Lower leg skin (tissue), 4 donors: ENCODE measurements around the gene TRIM67. TPM values are rescaled to one million over a fixed set of nuclear protein-coding genes. Genes with fewer than 3 reads are reported as not detected.

Source experiments
- DNase-seq, 2 donors: peaks; one replicate each; pipeline ENCODE4 v3.0.0-alpha.2; 2019; ENCODE audit warnings: low spot score in 2 of 2
- H3K4me3 ChIP-seq: fragments of 200-600 bp; sonication (generic); 2 replicates; pipeline ENCODE4 v1.5.1; 2017; ENCODE audit warnings: mild to moderate bottlenecking, low read depth; ENCODE audit not compliant: poor library complexity, severe bottlenecking
- CTCF ChIP-seq, 3 donors: fragments of 450-650 bp; IDR thresholded peaks; one replicate each; pipeline ENCODE4 v1.5.1; 2016; ENCODE audit warnings: antibody characterized with exemption in 3 of 3, mild to moderate bottlenecking in 3 of 3, moderate library complexity in 2 of 3
- POLR2A ChIP-seq, 2 donors: fragments of 450-650 bp; IDR thresholded peaks; one replicate each; pipeline ENCODE4 v1.6.1; 2016 to 2017; ENCODE audit warnings: antibody characterized with exemption in 2 of 2, mild to moderate bottlenecking in 1 of 2, moderate library complexity in 1 of 2
- WGBS, 2 donors: methylation state at CpG; one replicate each; pipeline ENCODE4 v1.1.5; 2018; 5-methylcytosine and 5-hydroxymethylcytosine counted together
- intact Hi-C: fragments of 100-400 bp; cut with DNase I; formaldehyde crosslinking; loops from one replicate; pipeline ENCODE4 v1.15.0; 2023; ENCODE audit warnings: low total_unique reads
- total RNA-seq, 4 donors: library from RNA; depleted of rRNA; stranded (reverse); fragments of >200 nt; gene quantifications; one replicate each; pipeline ENCODE4 v1.1.0, GENCODE V29; 2016

Gene TRIM67
- total RNA-seq, result under 1 TPM in 2 of 4 donors, not detected in 2; 0.03 to 0.29 TPM

GRCh38 chr1:231161667-231162296 lies at the start of gene TRIM67:
TSS of gene TRIM67 (plus strand) at chr1:231162058. CDS start at chr1:231162970, 912 bp downstream.
- H3K4me3 ChIP-seq, result no peak within 1 kb of the TSS
- no peak for TF ChIP-seq POLR2A (IDR thresholded peaks at IDR 0.05)
- TF ChIP-seq CTCF (IDR thresholded peaks at IDR 0.05), result no peak
- 3 to 4% methylated on average over 18 to 37 of the region's 42 CpGs for WGBS, 2 donors
- no peak for DNase-seq
- intact Hi-C loops, result no loop called here

GRCh38 chr1:231116738-231117137 lies 45.1 kb upstream of the TRIM67 start:
- intact Hi-C loops, result no loop called here
- 16 to 30% methylated on average over 1 of the region's 1 CpG for WGBS, 2 donors
- no peak overlapping the region for H3K4me3 ChIP-seq
- no peak for DNase-seq
- TF ChIP-seq POLR2A (IDR thresholded peaks at IDR 0.05) (no peak), CTCF (IDR thresholded peaks at IDR 0.05) (no peak)

- TF ChIP-seq CTCF (IDR thresholded peaks at IDR 0.05) (no peak), POLR2A (IDR thresholded peaks at IDR 0.05) (no peak)
- intact Hi-C loops, result no loop called here
- DNase-seq, result no peak
- no peak overlapping the region for H3K4me3 ChIP-seq
- WGBS, 2 donors, result 42 to 43% methylated on average over 8 of the region's 8 CpGs
Observed at GRCh38 chr1:231118704-231119453, 43.0 kb upstream of the TRIM67 start.

GRCh38 chr1:231121533-231121932 lies 40.3 kb upstream of the TRIM67 start:
- no peak for TF ChIP-seq POLR2A (IDR thresholded peaks at IDR 0.05)
- DNase-seq, result no peak
- WGBS, 2 donors, result 79 to 90% methylated on average over 1 of the region's 1 CpG
- intact Hi-C loops, result no loop called here
- no peak overlapping the region for H3K4me3 ChIP-seq

GRCh38 chr1:231122143-231122542 lies 39.7 kb upstream of the TRIM67 start:
- TF ChIP-seq POLR2A (IDR thresholded peaks at IDR 0.05) (no peak), CTCF (IDR thresholded peaks at IDR 0.05) (no peak)

GRCh38 chr1:231124746-231125145 lies 37.1 kb upstream of the TRIM67 start:
- H3K4me3 ChIP-seq, result no peak overlapping the region
- 90 to 91% methylated on average over 14 of the region's 14 CpGs for WGBS, 2 donors
- intact Hi-C loops, result no loop called here
- no peak for DNase-seq
- TF ChIP-seq CTCF (IDR thresholded peaks at IDR 0.05), result no peak
- TF ChIP-seq POLR2A (IDR thresholded peaks at IDR 0.05), result no peak

More at GRCh38 chr1:231122143-231122542, 39.7 kb upstream of the TRIM67 start:
- WGBS, 2 donors, result 93 to 94% methylated on average over 2 of the region's 2 CpGs
- intact Hi-C loops, result no loop called here
- DNase-seq, result no peak
- no peak overlapping the region for H3K4me3 ChIP-seq
